GM18517 (cell line): ENCODE results near the gene ZFP92.

Experiments used
- ATAC-seq: cut with Tn5 transposase; IDR thresholded peaks from one replicate; pipeline ENCODE4 v1.9.1; 2021; ENCODE audit warnings: mild to moderate bottlenecking, moderate library complexity; ENCODE audit not compliant: unreplicated experiment

ZFP92 gene

DNA sequence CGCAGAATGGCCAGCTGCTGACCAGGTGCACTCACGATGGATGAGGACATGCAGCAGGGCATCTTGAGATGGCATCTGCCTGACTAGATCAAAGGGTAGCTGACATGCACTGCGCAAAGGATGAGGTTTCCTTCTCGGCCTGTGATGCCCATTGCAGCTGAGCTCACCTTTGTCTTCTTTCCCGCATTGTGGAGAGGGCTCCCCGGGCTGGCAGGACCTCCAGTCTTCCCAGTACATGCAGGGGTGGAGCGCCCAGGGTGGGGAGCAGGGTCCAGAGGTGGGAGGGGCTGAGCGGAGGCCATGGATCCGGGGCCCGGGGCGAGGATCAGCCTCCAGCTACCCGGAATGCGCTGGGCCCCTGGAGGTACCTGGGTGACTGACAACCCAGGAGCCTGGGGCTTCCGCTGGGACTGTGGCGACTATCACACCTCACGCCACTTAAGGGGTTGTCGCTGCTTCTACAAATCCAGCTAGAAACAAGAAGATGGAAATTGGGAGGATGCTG, 22.6 kb downstream of the ZFP92 start:
- no peak for ATAC-seq

- ATAC-seq = no peak
Observed at GRCh38 chrX:153434801-153435200, 23.5 kb downstream of the ZFP92 start.

DNA sequence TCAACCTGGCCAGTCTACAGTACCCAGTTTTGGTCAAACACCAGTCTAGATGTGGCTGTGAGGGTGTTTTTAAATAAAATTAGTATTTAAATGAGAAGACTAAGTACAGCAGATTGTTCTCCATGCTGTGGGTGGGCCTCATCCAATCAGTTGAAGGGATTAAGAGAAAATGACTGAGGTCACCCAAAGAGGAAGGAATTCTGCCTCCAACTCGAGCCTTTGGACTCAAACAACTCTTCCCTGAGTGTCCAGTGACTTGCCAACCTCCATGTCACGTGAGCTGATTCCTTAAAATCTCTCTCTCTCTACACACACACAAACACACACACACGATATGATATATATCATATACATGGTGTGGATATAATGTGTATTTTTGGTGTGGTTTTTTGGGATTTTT, 24.6 kb downstream of the ZFP92 start:
- no peak for ATAC-seq

DNA sequence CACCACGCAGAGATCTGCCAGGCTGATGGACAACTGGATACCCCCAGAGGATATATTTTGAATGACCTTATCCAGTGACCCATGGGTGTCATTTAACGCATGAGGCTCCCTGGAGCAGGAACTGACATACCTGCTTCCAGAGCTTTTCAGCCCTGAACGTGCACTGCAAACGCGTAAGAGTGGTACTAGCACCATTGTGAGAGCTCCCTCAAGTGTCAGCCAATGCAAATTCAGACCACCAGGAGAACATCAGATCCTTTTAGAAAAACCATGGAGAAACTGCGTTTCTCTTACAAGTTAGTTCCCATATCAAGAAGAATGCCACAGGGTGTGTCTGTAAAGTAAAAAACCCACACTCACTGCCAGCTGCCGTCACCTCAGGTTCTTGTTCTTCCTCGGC, 27.3 kb downstream of the ZFP92 start:
- no peak for ATAC-seq

DNA sequence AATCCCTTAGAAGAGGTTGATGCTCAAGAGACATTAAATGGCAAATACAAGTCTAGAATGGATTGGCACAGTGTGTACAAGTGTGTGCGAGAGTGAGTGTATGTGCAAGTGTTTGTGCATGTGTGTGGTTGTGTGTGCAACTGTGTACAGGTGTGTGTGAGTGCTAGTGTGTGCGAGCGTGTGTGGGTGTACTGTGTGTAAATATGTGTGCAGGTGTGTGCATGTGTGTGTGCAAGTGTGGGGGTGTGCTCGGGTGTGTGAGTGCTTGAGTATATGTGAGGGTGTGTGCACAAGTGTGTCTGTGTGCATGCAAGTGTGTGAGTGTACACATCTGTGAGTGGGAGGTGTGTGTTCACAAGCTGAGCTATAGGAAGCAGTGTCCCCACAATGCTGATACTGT, 28.7 kb downstream of the ZFP92 start:
- ATAC-seq = no peak

DNA sequence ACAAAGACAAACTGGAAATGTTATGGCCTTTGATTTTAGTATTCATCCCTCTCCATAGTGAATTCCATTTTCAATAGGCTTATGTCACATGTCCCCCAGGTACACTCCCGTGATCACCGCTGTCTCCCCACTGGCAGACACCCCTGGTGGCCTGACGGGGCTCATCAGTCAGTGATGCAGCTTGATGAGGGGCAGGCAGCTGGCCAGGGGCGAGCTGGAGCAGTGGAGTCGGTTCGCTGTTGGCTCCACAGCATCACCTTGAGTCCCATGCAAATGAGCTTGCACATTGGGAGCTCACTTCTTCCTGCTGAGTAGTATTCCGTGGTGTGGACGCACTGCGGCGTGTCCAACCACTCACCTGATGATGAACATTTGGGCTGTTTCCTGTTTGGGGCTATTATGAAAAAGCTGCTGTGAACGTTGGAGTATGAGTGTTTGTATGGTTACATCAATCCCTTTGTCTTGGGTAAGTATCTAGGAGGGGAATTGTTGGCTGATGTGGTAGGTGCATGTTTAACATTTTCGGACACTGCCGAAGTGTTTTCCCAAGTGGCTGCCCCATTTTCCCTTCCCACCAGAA, 29.4 kb downstream of the ZFP92 start:
- ATAC-seq = no peak

DNA sequence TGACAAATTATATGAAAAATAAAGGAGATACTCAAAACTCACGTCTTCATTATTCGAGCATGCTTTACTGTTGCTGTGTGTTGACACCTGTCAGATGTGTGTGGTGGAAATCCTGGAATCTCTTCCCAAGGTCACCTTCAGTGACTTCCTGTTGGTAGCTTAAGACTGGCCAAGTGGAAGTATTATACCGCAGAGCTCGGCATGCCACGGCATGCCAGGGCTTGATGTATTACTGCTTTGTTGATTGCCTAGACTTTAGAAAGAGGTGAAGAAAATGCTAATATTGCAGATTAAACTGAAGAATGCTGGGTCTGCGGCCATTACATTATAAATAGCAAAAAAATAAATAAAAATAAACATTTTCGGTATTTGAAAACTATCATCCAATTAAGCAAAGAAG, 30.0 kb downstream of the ZFP92 start:
- ATAC-seq = no peak

DNA sequence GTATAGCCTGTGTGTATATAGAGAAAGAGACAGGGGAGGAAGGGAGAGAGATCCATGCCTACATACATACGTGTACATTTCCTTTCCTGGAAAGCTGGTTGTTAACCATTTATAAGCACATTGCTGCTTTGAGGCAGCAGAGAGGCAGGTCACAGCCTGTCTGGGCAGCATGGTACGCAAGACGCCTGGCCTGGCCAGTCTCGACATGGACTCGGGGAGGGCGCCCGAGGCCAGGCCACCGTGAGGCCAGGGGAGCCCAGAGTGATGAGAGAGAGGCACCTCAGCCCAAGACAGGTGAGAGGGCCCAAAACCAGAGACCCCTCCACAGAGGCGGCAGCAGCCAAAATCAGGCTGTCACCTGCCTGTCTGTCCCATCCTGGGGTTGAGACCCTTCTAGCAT, 30.7 kb downstream of the ZFP92 start:
- no peak for ATAC-seq

GRCh38 chrX:153442463-153442862, 31.2 kb downstream of the ZFP92 start:
- ATAC-seq = no peak

DNA sequence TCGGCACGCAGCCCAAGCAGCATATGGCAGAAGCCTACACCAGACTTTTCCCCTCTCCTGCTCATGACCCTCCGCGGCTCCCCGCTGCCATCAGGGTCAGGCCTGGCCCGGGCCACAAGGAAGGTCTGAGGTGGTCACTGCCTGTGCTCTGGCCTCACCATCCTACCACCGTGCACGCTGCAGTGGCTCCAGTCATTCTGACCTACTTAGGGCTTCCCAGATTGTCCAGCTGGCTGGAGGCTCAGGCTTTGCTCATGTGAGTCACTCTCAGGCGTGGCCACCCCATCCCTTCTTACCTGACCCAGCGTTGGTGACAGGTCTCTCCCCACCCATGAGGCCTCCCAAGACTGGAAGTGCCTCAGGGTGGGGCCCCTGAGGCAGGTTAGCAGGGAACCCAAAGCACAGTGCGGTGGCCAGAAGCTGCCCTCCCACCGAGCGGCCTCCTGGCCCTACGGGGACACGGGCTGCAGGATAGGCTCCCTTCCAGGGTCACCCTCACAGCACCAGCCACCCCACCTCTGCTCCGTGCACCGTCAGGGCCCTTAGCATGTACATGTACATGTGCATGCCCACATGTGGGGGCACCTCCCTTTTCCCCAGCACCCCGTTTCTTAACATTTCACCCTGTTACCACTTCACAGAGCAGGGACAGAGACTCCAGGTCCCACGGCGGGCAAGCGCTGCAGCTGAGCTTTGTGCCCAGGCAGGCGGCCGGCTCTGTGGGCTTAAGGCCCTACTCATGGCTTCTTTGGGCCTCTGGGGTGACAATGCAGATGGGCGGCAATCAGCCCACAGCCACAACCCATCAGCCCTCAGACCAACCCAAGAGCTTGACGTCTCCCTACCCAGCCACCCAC, 32.4 kb downstream of the ZFP92 start:
- ATAC-seq = no peak

- ATAC-seq = no peak
Observed at GRCh38 chrX:153444333-153445011, 33.2 kb downstream of the ZFP92 start.

DNA sequence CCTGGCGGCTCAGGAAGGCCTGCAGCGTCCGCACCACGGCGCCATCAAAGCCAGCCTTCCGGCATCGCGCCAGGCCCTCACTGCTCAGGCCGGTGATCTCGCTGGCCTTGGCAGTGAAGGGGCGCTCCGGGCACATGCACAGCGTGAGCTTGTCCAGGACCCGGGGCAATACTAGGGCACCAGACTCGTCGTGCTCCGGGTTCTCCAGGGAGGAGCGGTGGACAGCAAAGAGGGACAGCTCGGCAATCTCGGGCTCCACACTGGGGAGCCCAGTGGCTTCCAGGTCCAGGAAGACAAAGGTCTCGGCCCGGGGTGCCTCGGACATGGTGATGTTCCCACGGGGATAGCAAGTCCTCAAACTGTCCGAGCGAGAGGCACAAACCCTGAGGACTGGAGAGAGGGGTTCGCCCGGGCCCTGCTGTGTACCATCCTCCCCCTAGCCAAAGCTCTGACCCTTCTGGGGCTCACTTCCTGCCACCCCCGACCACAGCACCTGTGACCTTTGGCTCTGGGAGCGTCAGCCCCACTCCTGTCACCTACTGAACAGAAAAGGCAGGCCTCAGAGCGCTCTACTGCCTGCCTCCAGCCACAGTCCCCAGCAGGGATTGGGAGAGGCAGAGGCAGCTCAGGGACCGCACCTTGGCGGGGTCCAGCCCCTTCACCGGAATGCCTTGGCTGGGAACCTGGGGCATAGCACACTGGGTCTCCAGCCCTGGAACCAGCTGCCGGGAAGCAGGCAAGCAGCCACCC, 34.0 kb downstream of the ZFP92 start:
- ATAC-seq = no peak

GRCh38 chrX:153445856-153446635, 34.8 kb downstream of the ZFP92 start, which contains the start of gene TREX2:
TREX2 (minus strand) TSS chrX:153446056; CDS start chrX:153445430, 626 bp downstream.
- ATAC-seq = no peak

DNA sequence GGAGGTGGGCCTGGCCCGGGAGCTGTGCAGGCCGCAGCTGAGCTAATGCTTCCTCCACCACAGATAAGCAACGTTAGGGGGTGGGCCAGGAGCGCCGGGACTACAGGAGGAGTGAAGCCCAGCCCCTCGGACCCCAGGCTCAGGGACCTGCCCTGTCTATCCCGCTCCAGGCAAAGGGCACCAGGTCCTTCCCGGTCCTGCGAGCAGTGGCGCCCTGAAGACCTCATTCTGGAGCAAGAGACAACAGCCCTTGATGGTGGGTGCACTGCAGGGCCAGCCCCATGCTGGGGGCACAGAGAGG, 35.3 kb downstream of the ZFP92 start:
- ATAC-seq = no peak

DNA sequence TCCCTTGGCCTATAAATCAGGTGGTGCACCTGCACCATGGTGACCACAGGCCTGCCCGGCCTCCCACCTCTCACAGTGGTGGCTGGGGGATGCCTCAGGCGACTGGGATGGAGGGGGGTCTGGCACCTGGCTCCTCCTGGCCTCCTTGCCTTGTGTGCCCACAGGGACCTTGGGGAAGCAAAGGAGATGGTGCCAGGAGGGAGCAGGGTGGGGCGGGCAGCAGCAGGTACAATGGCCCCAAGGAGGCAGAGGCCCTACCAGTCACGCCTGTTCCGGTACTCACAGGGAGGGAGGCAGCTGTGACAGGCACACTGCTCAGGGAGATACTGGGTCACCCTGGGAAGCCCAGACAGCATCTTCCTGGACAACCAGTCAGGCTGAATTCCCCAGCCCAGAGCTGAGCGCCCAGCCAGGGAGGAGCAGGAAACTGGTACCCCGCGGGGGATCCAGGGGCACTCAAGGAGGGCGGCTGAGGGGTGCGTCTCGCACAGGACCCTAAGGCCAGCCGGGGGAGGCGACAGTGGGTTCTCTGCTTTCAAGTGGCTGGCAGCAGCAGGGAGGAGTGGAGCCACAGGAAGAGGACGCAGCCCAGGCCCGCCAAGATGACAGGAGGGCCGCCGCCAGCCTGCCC, 35.8 kb downstream of the ZFP92 start:
- ATAC-seq = no peak

DNA sequence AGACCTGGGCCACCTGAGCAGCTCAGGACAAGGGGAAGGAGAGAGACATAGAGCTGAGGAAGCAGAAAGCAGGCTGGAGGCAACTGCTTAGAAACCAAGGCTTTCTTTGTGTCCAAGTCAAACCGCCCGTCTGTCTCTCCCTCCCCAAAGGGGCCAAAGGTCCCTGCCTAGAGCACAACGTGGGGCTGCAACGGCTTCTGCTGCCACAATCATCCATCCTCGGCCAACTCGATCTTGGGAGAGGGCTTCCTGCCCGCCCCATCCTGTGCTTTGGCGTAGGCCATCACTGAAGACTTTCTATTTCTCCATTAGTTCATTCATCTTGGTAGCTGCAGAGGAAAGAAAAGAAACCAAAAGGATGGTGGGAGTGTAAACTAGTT, 36.3 kb downstream of the ZFP92 start:
- no peak for ATAC-seq

DNA sequence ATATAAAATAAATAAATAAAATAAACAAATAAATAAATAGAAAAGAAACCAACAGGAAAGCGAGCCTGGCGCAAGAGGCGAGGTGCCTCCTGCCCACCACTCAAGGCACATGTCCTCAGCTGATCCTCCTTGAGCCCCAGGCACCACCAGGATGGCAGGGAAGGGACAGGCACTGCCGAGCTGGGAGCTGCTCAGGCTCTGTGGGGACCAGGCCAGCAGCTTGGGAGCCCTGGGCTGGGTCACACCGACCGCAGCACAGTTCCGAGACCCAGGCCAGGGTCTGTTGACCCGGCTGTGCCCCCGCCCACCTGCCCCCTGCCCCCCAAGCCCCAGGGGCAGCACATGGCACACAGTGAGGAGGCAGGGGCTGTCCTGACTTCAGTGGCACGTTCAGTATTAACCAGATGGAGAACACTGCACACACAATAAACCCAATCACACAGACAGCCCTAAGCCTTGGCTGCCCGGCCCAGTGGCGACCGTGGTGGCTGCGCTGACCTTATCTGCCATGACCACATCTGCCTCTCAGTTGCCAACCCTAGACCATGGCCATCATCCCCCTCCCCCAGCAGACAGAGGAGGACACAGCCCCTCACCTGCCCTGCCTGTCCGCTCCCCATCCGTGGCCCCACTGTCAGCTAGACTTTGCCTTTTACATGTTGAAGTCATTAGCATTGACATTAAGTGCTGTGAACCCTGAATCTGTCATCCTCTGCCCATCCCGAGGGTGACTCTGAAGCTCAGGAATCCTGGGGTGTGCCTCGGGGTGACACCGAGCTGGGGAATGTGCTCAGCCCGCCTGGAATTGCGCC, 37.5 kb downstream of the ZFP92 start:
- ATAC-seq = no peak

GRCh38 chrX:153449368-153450113, 38.3 kb downstream of the ZFP92 start:
- no peak for ATAC-seq
